Panc1 (cell line): Measurements from ENCODE around the gene KIF3B. TPM values are rescaled to one million over a fixed set of nuclear protein-coding genes. Genes with fewer than 3 reads are reported as not detected.

Experiments used
- ATAC-seq: fragments of 200-7000 bp; cut with Tn5 transposase; 2 replicates; pipeline ENCODE4 v1.9.1; 2020; ENCODE audit warnings: mild to moderate bottlenecking, moderate library complexity
- BruUV-seq: library from RNA; stranded (reverse); fragments of 400-500 nt; replicated peaks from 2 replicates; lab custom pipeline; 2021; lab: Mats Ljungman, UMichigan
- CTCF ChIA-PET: fragments of 300-600 bp; sonication (Branson Sonifier 250); formaldehyde crosslinking; loops from one replicate; lab custom pipeline; 2022; ENCODE audit warnings: antibody characterized with exemption; lab: Charles Lee
- POLR2A ChIA-PET: fragments of 300-600 bp; sonication (Branson Sonifier 250); formaldehyde crosslinking; loops from one replicate; lab custom pipeline; 2022; ENCODE audit warnings: antibody characterized with exemption; lab: Charles Lee
- DNase-seq: peaks from one replicate; pipeline ENCODE4 v3.0.0-alpha.2; 2010; ENCODE audit warnings: low read depth, low spot score
- H3K27ac ChIP-seq: 2 replicates; pipeline ENCODE4 v1.5.1; 2011; ENCODE audit warnings: mild to moderate bottlenecking, low read length, inconsistent platforms
- H3K27me3 ChIP-seq: fragments of 200-500 bp; sonication (Bioruptor generic); 2 replicates; pipeline ENCODE4 v1.6.0; 2014; ENCODE audit warnings: low read length, inconsistent platforms; ENCODE audit not compliant: control insufficient read depth, insufficient read depth
- H3K36me3 ChIP-seq: fragments of 200-500 bp; sonication (Bioruptor generic); 2 replicates; pipeline ENCODE4 v1.5.1; 2014; ENCODE audit warnings: inconsistent platforms, mild to moderate bottlenecking, low read length, moderate library complexity; ENCODE audit not compliant: control insufficient read depth, insufficient read depth
- H3K4me1 ChIP-seq: 2 replicates; pipeline ENCODE4 v1.5.1; 2011; ENCODE audit warnings: inconsistent platforms, mild to moderate bottlenecking, low read length, moderate library complexity; ENCODE audit not compliant: control insufficient read depth, insufficient read depth
- H3K4me3 ChIP-seq, 2 experiments: 2 replicates each; pipeline ENCODE4 v1.5.1; 2011 to 2012; ENCODE audit warnings: low read depth in 2 of 2, low read length in 2 of 2, mild to moderate bottlenecking in 2 of 2, inconsistent platforms in 1 of 2, moderate library complexity in 1 of 2
- H3K9me3 ChIP-seq: fragments of 200-500 bp; sonication (Bioruptor generic); 2 replicates; pipeline ENCODE4 v1.5.1; 2014; ENCODE audit warnings: low read depth, mild to moderate bottlenecking, inconsistent platforms, low read length, moderate library complexity; ENCODE audit not compliant: control insufficient read depth, insufficient read depth
- CTCF ChIP-seq: fragments of 450-650 bp; IDR thresholded peaks from 2 replicates; pipeline ENCODE4 v1.5.1; 2017; ENCODE audit warnings: mild to moderate bottlenecking
- POLR2AphosphoS5 ChIP-seq: IDR thresholded peaks from 2 replicates; pipeline ENCODE4 v1.6.1; 2012; ENCODE audit warnings: mild to moderate bottlenecking, low read depth, low read length, moderate library complexity
- REST ChIP-seq, 2 experiments: IDR thresholded peaks; 2 replicates each; pipeline ENCODE4 v1.6.1; 2011 to 2012; ENCODE audit warnings: low read depth in 2 of 2, control low read depth in 1 of 2, low read length in 1 of 2, mild to moderate bottlenecking in 1 of 2, moderate library complexity in 1 of 2; ENCODE audit not compliant: insufficient read depth in 1 of 2
- SIN3A ChIP-seq: IDR thresholded peaks from 2 replicates; pipeline ENCODE4 v1.6.1; 2012; ENCODE audit warnings: low read depth, mild to moderate bottlenecking, low read length, moderate library complexity, borderline replicate concordance; ENCODE audit not compliant: insufficient read depth
- TCF7L2 ChIP-seq: IDR thresholded peaks from 2 replicates; pipeline ENCODE4 v1.6.1; 2011; ENCODE audit warnings: mild to moderate bottlenecking, low read depth, low read length, inconsistent platforms
- in situ Hi-C: cut with HindIII; loops from 2 replicates; pipeline ENCODE4 v1.10.0; 2016; ENCODE audit warnings: low sequenced_read_pairs, low pct_unique_long_range_greater_than_20kb
- intact Hi-C: fragments of 100-400 bp; cut with micrococcal nuclease; formaldehyde crosslinking; loops from one replicate; pipeline ENCODE4 v1.10.0; 2022; ENCODE audit not compliant: unreplicated experiment
- total RNA-seq: library from RNA; stranded (reverse); gene quantifications from one replicate; pipeline ENCODE4 v1.2.1, GENCODE V29; 2021; ENCODE audit not compliant: unreplicated experiment

The KIF3B gene
- total RNA-seq, 1 experiment from 2014 or later: 67.8 TPM

- POLR2A ChIA-PET: no interaction called here
- intact Hi-C loops: loop anchor here (10.0 kb wide), 1 partner anchor 61 kb away; no protein-coding TSS in a partner anchor
- no peak overlapping the region for H3K27ac ChIP-seq
Observed at GRCh38 chr20:32315399-32315798, 37.9 kb downstream of the KIF3B start.

GRCh38 chr20:32315891-32316290 lies 38.4 kb downstream of the KIF3B start:
- Histone ChIP-seq H3K9me3 (no peaks in the 10 kb centered on the region), H3K4me3 (no peak overlapping the region), H3K27me3 (no peaks in the 10 kb centered on the region), H3K27ac (no peak overlapping the region), H3K4me1 (no peaks in the 10 kb centered on the region), H3K36me3 (no peaks in the 10 kb centered on the region)
- TF ChIP-seq TCF7L2 (no peak), POLR2AphosphoS5 (no peak), CTCF (no peak), SIN3A (no peak), REST (IDR thresholded peaks at IDR 0.05; ENCODE audit: insufficient read depth in 1 of 2, low read depth in 2 of 2, low read length in 1 of 2) (no peak)
- ATAC-seq (no peak), DNase-seq (no peak)
- ChIA-PET POLR2A (interaction anchor here (0.6 to 0.7 kb wide), 2 partner anchors 116 to 312 kb away, joined by 3 to 4 read pairs; no protein-coding TSS in a partner anchor), CTCF (no interaction called here)
- intact Hi-C loops (loop anchor here (10.0 kb wide), 1 partner anchor 61 kb away; no protein-coding TSS in a partner anchor), in situ Hi-C loops (loop anchor here (5.0 kb wide), 1 partner anchor 39 kb away; the partner anchor contains the start of gene KIF3B)
- no TSS peak for BruUV-seq

More at GRCh38 chr20:32315399-32315798, 37.9 kb downstream of the KIF3B start:
- DNase-seq (no peak), ATAC-seq (no peak)
- Histone ChIP-seq H3K9me3 (no peaks in the 10 kb centered on the region), H3K27me3 (no peaks in the 10 kb centered on the region), H3K4me3 (no peak overlapping the region), H3K4me1 (no peaks in the 10 kb centered on the region), H3K36me3 (no peaks in the 10 kb centered on the region)
- in situ Hi-C loops: loop anchor here (5.0 kb wide), 1 partner anchor 38 kb away; the partner anchor contains the start of gene KIF3B
- TF ChIP-seq TCF7L2 (no peak), POLR2AphosphoS5 (no peak), CTCF (no peak), REST (IDR thresholded peaks at IDR 0.05; ENCODE audit: insufficient read depth in 1 of 2, low read depth in 2 of 2, low read length in 1 of 2) (no peak), SIN3A (no peak)
- CTCF ChIA-PET: no interaction called here
- no TSS peak for BruUV-seq
